Measurements from ENCODE around the gene APBB2. TPM values are rescaled to one million over a fixed set of nuclear protein-coding genes. Genes with fewer than 3 reads are reported as not detected.
A peak's percentile ranks its signal among the peaks of the same experiment; 100 is the strongest.

The APBB2 gene
- total RNA-seq: 121 TPM
- long read RNA-seq, full-length matches to known transcripts: 5 of 121 reads
- long read RNA-seq, partial matches to known transcripts: 32 of 121 reads
- long read RNA-seq, other reads (novel, unspliced or antisense): 84 of 121 reads

- peak; percentile 97 for DNase-seq (ENCODE audit: low spot score)
Observed at GRCh38 chr4:41214136-41214824, at the start of gene APBB2. TSS of gene APBB2 (minus strand) at chr4:41214542. CDS start at chr4:41033254, 181,288 bp downstream.

GRCh38 chr4:41262198-41262597, 47.9 kb upstream of the APBB2 start:
- no peak for DNase-seq (ENCODE audit: low spot score)

GRCh38 chr4:41260116-41260733, 45.9 kb upstream of the APBB2 start:
- no peak for DNase-seq (ENCODE audit: low spot score)

- no peak for DNase-seq (ENCODE audit: low spot score)
Observed at GRCh38 chr4:41258783-41259182, 44.4 kb upstream of the APBB2 start.

GRCh38 chr4:41257906-41258305, 43.6 kb upstream of the APBB2 start:
- DNase-seq (ENCODE audit: low spot score): no peak

GRCh38 chr4:41257257-41257901, 43.0 kb upstream of the APBB2 start:
- no peak for DNase-seq (ENCODE audit: low spot score)

- no peak for DNase-seq (ENCODE audit: low spot score)
Observed at GRCh38 chr4:41256740-41257256, 42.5 kb upstream of the APBB2 start, which contains the start of gene UCHL1. TSS of gene UCHL1 (plus strand) at chr4:41256928. CDS start at chr4:41256977, 49 bp downstream.

- no peak for DNase-seq (ENCODE audit: low spot score)
Observed at GRCh38 chr4:41256131-41256739, 41.9 kb upstream of the APBB2 start.

- no peak for DNase-seq (ENCODE audit: low spot score)
Observed at GRCh38 chr4:41245983-41246382, 31.6 kb upstream of the APBB2 start.

GRCh38 chr4:41241919-41242318, 27.6 kb upstream of the APBB2 start:
- DNase-seq (ENCODE audit: low spot score): no peak

- DNase-seq (ENCODE audit: low spot score): no peak
Observed at GRCh38 chr4:41236508-41236907, 22.2 kb upstream of the APBB2 start.

- no peak for DNase-seq (ENCODE audit: low spot score)
Observed at GRCh38 chr4:41236032-41236431, 21.7 kb upstream of the APBB2 start.

- DNase-seq (ENCODE audit: low spot score): no peak
Observed at GRCh38 chr4:41232856-41233255, 18.5 kb upstream of the APBB2 start.

- no peak for DNase-seq (ENCODE audit: low spot score)
Observed at GRCh38 chr4:41232406-41232805, 18.1 kb upstream of the APBB2 start.

- DNase-seq (ENCODE audit: low spot score): no peak
Observed at GRCh38 chr4:41227902-41228301, 13.6 kb upstream of the APBB2 start.

- no peak for DNase-seq (ENCODE audit: low spot score)
Observed at GRCh38 chr4:41221850-41222645, 7.7 kb upstream of the APBB2 start.

- no peak for DNase-seq (ENCODE audit: low spot score)
Observed at GRCh38 chr4:41219421-41219950, 5.1 kb upstream of the APBB2 start.

GRCh38 chr4:41218703-41219102, 4.4 kb upstream of the APBB2 start:
- no peak for DNase-seq (ENCODE audit: low spot score)

- DNase-seq (ENCODE audit: low spot score): no peak
Observed at GRCh38 chr4:41217374-41217773, 3.0 kb upstream of the APBB2 start.

GRCh38 chr4:41217020-41217333, 2.6 kb upstream of the APBB2 start:
- no peak for DNase-seq (ENCODE audit: low spot score)
